ENCODE results near the gene RHBDD1.
A peak's percentile ranks its signal among the peaks of the same experiment; 100 is the strongest.

Gene RHBDD1

DNA sequence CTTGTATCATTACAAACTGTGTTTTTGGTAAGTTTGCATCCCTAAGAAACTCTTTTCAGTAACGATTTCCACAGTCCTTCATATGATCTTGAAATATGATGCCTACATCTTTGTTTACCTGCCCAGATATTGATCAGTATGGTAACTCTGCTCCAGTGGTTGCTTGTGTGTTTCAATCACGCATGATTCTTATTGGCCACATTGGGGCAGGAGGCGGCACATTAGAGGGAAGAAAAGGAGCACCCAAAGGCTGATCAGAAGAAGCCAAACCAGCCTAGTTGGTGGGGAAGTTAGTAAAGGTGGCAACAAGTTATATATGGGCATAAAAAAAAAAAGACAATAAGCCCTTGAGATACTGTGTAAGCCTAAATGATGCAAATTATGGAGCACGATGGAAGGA lies 158.9 kb downstream of the RHBDD1 start:
- no peak for DNase-seq

DNA sequence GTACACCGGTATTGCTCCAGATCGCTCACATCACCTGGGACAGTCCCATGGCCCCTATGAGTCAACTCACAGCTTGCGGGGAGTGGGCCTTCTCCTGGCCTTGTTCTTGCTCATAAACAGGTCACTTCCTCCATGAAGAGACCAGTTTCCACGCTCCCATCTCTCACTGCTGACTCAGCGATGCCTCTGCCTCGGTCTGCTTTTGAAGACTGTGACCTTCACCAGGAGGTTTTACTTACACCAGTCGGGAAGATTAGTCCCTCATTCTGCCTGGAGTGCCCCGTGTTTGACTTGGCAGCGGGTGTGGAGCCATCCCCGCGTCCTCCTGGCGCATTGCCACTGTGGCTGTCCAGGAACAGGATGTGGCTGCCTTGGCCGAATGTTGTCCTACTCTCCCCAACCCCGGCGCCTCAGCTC lies 159.8 kb downstream of the RHBDD1 start:
- peak; percentile 57 for DNase-seq

DNA sequence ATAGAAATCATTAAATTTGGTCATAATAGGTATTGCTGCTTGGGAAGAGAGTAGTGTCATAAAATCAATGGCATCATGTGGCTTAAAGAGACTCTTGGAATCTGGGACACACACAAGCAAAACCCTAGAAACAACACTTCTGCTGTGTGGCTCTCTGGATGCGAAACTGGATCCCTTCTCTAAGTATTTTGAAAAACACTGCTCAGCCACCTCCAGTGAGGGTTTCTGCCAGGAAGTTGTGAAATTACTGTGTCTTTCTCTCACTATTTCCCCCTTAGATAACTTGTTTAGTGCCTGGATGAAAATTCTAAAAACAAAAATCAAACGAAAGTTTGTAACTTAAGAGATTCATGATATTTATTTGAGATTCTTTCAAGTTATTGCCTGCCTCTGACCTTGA lies 163.8 kb downstream of the RHBDD1 start:
- DNase-seq: no peak

DNA sequence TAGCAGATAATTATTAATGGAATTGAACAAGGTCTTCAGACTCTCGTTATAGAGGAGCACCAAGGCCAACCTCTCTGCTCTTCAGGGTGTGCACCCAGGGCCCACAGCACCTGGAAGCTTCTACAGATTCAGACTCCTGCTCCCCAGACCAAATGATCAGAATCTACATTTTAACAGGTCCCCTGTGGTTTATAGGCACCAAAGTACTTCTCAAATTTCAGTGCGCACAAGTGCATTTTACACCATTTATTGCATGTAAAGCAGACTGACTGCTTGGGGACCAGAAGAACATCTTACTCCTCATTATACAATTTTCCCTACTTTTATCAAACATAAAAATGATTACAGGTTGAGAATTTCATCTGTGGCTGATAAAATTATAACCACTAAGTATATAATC lies 164.3 kb downstream of the RHBDD1 start:
- DNase-seq: no peak

GRCh38 chr2:227004482-227004881 lies 168.6 kb downstream of the RHBDD1 start:
- DNase-seq: no peak

- no peak for DNase-seq
Measured at GRCh38 chr2:227006189-227006897, 170.5 kb downstream of the RHBDD1 start.

- no peak for DNase-seq
Measured at GRCh38 chr2:227007148-227007547, 171.3 kb downstream of the RHBDD1 start.

DNA sequence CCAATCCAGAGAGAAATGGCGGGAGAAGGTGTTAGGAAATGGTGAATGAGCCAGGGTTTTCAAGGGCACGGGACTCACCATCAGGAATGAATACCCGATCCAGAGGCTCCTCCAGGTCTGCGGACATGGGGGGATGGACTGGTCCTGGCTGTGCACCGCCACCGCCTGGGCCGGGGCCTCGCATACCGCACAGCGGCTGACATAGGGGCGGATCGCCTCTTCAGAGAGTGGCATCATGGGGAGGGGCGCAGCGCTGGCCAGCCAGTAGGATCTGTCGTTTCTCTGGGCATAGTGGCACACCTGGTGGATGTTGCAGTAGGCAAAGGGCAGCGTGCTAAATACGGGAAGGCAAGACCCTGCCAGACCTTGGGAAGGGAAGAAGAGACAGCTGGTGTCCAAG lies 172.1 kb downstream of the RHBDD1 start:
- no peak for DNase-seq

- DNase-seq: peak; percentile 55
Measured at GRCh38 chr2:227010433-227010832, 174.6 kb downstream of the RHBDD1 start.

GRCh38 chr2:227013330-227013729 lies 177.5 kb downstream of the RHBDD1 start:
- DNase-seq: no peak

DNA sequence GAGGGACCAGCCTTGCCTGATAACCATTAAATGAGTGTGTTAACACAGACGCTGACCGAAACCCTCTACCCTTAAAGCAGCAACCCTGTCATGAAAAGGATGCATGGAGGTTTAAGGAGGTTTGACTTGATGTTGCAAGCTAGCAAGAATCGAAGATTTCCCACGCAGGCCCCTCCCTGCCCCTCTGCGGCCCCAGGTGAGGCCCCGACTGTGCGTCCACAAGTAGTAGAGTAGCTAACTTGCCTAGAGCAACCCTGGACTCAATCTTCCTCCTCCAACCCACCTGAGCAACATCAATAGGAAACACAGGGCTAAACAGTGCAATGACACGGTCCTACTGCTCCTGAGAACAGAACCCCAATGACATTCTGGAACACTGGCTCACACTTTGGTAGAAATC lies 178.0 kb downstream of the RHBDD1 start:
- no peak for DNase-seq

DNA sequence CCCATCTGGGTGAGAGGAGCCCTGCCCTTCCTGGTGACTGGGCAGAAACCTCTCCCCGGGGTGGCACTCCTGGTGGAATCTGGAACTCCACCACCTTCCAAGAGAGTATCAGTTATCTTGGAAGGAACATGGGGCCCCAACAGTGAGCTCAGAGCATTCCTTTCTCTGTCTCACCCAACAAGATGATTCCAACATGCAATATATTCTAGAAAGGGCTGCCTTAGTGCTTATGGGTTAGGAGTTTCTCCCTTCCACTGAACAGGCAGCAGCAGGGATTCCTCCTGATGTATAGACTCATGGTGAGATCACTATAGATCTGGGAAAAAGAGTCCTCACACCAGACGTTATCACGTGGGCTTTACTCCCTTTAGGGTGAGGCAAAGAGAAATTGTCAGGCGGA lies 181.0 kb downstream of the RHBDD1 start:
- peak; percentile 8 for DNase-seq

- DNase-seq: no peak
Measured at GRCh38 chr2:227020416-227020815, 184.6 kb downstream of the RHBDD1 start.

- peak; percentile 60 for DNase-seq
Measured at GRCh38 chr2:227022608-227023007, 186.8 kb downstream of the RHBDD1 start.

DNA sequence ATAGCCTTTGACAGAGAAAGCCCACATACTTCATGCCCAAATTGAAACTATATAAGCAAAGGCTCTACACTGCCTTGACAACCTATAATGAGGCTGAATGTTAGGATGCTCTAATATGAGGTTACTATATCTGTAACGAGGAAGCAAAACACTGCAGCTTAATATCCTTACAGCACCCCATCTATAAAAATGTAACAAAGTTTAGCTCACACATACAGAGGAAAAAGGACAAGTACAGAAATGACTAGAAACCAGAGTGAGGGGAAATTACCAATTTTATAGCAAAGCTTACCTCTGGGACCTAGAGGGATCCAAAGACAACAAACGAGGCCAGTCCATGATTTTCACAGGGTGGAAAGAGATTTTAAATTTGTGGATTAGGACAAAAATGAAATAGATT lies 189.7 kb downstream of the RHBDD1 start:
- DNase-seq: no peak

- no peak for DNase-seq
Measured at GRCh38 chr2:227029426-227030105, 193.7 kb downstream of the RHBDD1 start.

DNA sequence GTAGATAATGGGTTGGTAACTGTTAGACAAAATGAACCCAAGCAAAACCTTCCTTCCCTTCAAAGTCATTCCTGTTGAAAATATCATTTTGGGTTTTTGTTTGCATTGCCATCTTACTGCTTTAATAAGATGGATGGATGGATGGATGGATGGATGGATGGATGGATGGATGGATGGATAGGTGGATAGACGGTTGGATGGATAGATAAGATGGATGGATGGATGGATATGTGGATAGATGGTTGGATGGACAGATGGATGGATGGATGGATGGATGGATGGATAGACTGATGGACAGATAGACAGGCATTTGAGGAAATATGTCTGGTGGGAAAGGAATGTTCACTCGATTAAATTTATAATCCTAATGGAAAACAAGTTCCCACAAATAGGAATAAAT lies 194.9 kb downstream of the RHBDD1 start:
- no peak for DNase-seq

DNA sequence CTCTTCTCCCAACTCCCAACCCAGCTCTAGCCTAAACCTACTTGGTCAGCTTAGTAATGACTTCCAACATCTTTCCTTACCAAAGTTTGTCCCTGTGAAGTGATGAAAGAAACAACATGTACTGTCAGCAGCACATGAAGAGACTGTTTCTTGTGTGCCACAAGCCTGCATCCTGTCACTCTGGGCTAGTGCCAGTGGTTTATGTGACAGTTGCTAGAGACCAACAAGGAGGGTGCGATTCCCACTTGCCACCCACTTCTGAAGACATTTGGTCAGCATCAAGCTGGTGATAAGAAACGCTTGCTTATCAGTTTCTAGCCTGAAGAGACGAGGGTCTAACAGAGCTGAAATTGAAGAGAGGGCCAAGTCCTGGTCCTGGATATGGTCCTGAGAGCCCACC lies 195.5 kb downstream of the RHBDD1 start:
- DNase-seq: no peak

- peak; percentile 56 for DNase-seq
Measured at GRCh38 chr2:227033471-227034148, 197.8 kb downstream of the RHBDD1 start.

- DNase-seq: no peak
Measured at GRCh38 chr2:227035711-227036367, 200.0 kb downstream of the RHBDD1 start.

DNA sequence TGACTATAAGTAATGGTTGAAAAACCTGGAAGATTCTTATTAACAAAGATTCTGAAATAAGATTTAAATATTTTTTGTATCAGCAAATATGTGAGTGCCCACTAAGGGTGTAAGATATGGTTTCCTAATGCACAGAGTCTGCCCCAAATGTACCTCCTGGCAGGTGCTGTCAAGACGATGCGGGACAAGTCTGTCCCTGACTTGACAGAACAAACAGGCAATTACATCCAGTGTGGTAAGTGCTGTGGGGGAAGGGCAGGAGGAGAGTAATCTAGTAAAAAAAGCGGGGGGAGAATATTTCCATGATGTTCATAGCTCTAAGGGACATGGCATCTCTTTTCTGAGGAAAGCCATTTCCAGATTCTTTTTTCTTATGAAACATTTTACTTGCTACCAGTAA lies 200.7 kb downstream of the RHBDD1 start:
- DNase-seq: no peak

DNA sequence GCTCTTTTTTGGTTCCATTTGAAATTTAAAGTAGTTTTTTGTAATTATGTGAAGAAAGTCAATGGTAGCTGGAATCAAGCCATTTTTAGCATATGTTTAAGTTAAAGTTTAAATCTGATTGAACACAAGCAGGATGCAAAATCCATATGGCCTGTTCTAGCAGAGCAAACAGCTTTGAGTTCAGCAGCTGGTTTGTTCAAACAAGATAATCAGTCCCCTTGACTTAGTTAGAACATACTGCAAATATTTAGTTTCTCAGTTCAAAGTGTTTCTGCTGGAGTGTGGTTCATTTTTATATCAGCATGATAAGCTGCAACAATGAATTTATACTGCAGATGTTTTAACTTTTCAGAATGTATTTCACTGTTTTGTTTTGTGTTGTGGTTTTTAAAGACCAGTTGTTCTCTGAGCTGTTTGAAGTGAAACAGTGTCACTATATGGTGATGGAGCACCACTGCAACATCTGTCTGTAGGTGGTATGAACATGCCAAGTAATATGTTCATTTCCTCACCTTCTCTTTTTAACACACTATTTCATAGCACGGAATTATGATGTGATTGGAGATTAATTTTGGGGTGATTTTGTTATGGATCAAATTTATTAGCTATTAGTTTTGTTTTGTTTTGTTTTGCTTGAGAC lies 202.8 kb downstream of the RHBDD1 start:
- DNase-seq: no peak

DNA sequence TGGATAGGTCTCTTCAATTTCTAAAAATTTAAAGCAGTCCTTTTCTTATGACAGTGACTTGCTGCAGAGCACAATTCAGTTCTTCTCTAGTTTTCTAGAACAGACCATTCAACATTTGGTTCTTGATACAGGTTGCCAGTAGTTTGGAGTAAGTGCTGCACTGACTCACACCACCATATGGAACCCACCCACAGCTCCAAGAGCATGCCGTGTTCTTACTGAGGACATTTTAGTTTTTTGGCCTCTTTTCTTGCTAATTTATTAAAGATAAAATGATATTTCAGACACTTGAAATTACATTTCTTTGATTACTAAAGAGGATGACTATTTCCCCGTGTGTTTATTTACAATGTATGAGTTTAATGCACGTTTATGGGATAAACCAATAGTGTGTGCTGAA lies 208.1 kb downstream of the RHBDD1 start:
- no peak for DNase-seq
